ENCODE data around the gene TOR4A. TPM values are rescaled to one million over a fixed set of nuclear protein-coding genes. Genes with fewer than 3 reads are reported as not detected.

TOR4A gene
- polyA plus RNA-seq, 1 donor = 7.9 TPM

GRCh38 chr9:137273095-137273490 lies 4.4 kb upstream of the TOR4A start:
- DNase-seq = no peak

GRCh38 chr9:137273611-137274320 lies 3.8 kb upstream of the TOR4A start:
- DNase-seq = no peak

GRCh38 chr9:137275203-137275587 lies 2.3 kb upstream of the TOR4A start:
- no peak for DNase-seq

GRCh38 chr9:137275588-137276472 lies 1.7 kb upstream of the TOR4A start:
- no peak for DNase-seq

GRCh38 chr9:137276473-137277328 lies 825 bp upstream of the TOR4A start:
- DNase-seq = peak; percentile 87

GRCh38 chr9:137278061-137278701 lies 655 bp downstream of the TOR4A start:
- DNase-seq = no peak

GRCh38 chr9:137278721-137279711 lies 1.5 kb downstream of the TOR4A start:
- DNase-seq = no peak

GRCh38 chr9:137279741-137280473 lies 2.4 kb downstream of the TOR4A start:
- no peak for DNase-seq

GRCh38 chr9:137280474-137281344 lies 3.2 kb downstream of the TOR4A start:
- no peak for DNase-seq

GRCh38 chr9:137281345-137282116 lies 4.0 kb downstream of the TOR4A start:
- no peak for DNase-seq

- no peak for DNase-seq
Measured at GRCh38 chr9:137286975-137287383, 9.5 kb downstream of the TOR4A start.

GRCh38 chr9:137293094-137293481 lies 15.6 kb downstream of the TOR4A start:
- DNase-seq = no peak

GRCh38 chr9:137293482-137294090 lies 16.1 kb downstream of the TOR4A start:
- DNase-seq = no peak

- DNase-seq = no peak
Measured at GRCh38 chr9:137294091-137294680, 16.7 kb downstream of the TOR4A start.

GRCh38 chr9:137294681-137295237 lies 17.2 kb downstream of the TOR4A start:
- DNase-seq = no peak

- DNase-seq = no peak
Measured at GRCh38 chr9:137295238-137295811, 17.8 kb downstream of the TOR4A start.

Data from hindlimb muscle (tissue), 1 donor.